BJ (cell line): Measurements from ENCODE around the gene PLPPR2. TPM values are rescaled to one million over a fixed set of nuclear protein-coding genes. Genes with fewer than 3 reads are reported as not detected.
"Not testable (repeated sequence)": the region's sequence is repeated elsewhere in the genome, so short reads cannot be mapped to it uniquely, and the experiment has no call there.

ENCODE experiments used
- CTCF ChIA-PET: fragments of 350-600 bp; formaldehyde crosslinking; extraction: SDS; loops from one replicate; lab custom pipeline; 2021; ENCODE audit warnings: antibody characterized with exemption, inconsistent platforms; lab: Yijun Ruan, JAX
- POLR2A ChIA-PET: fragments of 300-600 bp; sonication (Branson Sonifier 250); formaldehyde crosslinking; extraction: SDS; loops from one replicate; lab custom pipeline; 2021; ENCODE audit warnings: antibody characterized with exemption; lab: Charles Lee
- DNase-seq: peaks from one replicate; pipeline ENCODE4 v3.0.0-alpha.2; 2011; ENCODE audit warnings: low read depth
- H3K27me3 ChIP-seq: 2 replicates; pipeline ENCODE4 v1.6.0; 2011; ENCODE audit warnings: low read length; ENCODE audit not compliant: control insufficient read depth, insufficient read depth
- H3K36me3 ChIP-seq: 2 replicates; pipeline ENCODE4 v1.5.1; 2011; ENCODE audit warnings: low read length; ENCODE audit not compliant: control insufficient read depth, insufficient read depth
- H3K4me3 ChIP-seq: 2 replicates; pipeline ENCODE4 v1.5.1; 2011; ENCODE audit warnings: low read depth, mild to moderate bottlenecking, control low read depth, low read length
- polyA minus RNA-seq: library from RNA; depleted of rRNA, polyadenylated mRNA; stranded (reverse); fragments of >200 nt; gene quantifications from 2 replicates; pipeline ENCODE4 v1.2.3, GENCODE V29; 2011; rRNA and poly(A)+ RNA removed
- polyA plus RNA-seq: library from polyadenylated mRNA; depleted of rRNA; stranded (reverse); fragments of >200 nt; gene quantifications from 2 replicates; pipeline ENCODE4 v1.2.3, GENCODE V29; 2011; rRNA removed
- TF ChIP-seq, protein P1 (sequence below): IDR thresholded peaks from 2 replicates; pipeline ENCODE4 v1.5.1; 2011; ENCODE audit warnings: low read depth, mild to moderate bottlenecking, control low read depth, inconsistent platforms, low read length, moderate library complexity; ENCODE audit not compliant: insufficient read depth

PLPPR2 gene
- polyA plus RNA-seq (19.2 and 30.5 TPM in 2 replicates), polyA minus RNA-seq (14.3 and 22.0 TPM in 2 replicates)

- H3K4me3 ChIP-seq, result peak within 1 kb of the TSS; percentile 62
- no peaks in the 10 kb centered on the region for H3K27me3 ChIP-seq
- TF ChIP-seq, protein P1, sequence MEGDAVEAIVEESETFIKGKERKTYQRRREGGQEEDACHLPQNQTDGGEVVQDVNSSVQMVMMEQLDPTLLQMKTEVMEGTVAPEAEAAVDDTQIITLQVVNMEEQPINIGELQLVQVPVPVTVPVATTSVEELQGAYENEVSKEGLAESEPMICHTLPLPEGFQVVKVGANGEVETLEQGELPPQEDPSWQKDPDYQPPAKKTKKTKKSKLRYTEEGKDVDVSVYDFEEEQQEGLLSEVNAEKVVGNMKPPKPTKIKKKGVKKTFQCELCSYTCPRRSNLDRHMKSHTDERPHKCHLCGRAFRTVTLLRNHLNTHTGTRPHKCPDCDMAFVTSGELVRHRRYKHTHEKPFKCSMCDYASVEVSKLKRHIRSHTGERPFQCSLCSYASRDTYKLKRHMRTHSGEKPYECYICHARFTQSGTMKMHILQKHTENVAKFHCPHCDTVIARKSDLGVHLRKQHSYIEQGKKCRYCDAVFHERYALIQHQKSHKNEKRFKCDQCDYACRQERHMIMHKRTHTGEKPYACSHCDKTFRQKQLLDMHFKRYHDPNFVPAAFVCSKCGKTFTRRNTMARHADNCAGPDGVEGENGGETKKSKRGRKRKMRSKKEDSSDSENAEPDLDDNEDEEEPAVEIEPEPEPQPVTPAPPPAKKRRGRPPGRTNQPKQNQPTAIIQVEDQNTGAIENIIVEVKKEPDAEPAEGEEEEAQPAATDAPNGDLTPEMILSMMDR, result no peak
- peaks cover 5% of the 10 kb centered on the region; the same call in 1 of the 2 replicates for H3K36me3 ChIP-seq
- ChIA-PET CTCF (no interaction called here), POLR2A (no interaction called here)
- peak; percentile 47 for DNase-seq
These were observed at the start of gene PLPPR2 for GRCh38 chr19:11355160-11356073. Gene PLPPR2, plus strand, starts transcription at chr19:11355432. Its CDS starts 2,242 bp downstream, at chr19:11357674.

GRCh38 chr19:11306337-11306736 is 48.9 kb upstream of the PLPPR2 start:
- ChIA-PET CTCF (interaction anchor here (0.9 to 1.2 kb wide), 2 partner anchors 9 to 16 kb away, joined by 3 to 4 read pairs; no protein-coding TSS in a partner anchor), POLR2A (no interaction called here)
- TF ChIP-seq, protein P1, result no peak
- Histone ChIP-seq H3K27me3 (peaks cover 4% of the 10 kb centered on the region; the same call in 1 of the 2 replicates), H3K4me3 (no peak overlapping the region), H3K36me3 (no peaks in the 10 kb centered on the region)
- DNase-seq, result no peak

GRCh38 chr19:11320278-11320995 is 34.8 kb upstream of the PLPPR2 start:
- H3K36me3 ChIP-seq, CTCF ChIA-PET, DNase-seq, POLR2A ChIA-PET, H3K4me3 ChIP-seq, H3K27me3 ChIP-seq: not testable (repeated sequence)

- POLR2A ChIA-PET, result no interaction called here
- TF ChIP-seq, protein P1, result no peak
- Histone ChIP-seq H3K36me3 (no peaks in the 10 kb centered on the region; the same call in 1 of the 2 replicates), H3K4me3 (no peak overlapping the region), H3K27me3 (no peaks in the 10 kb centered on the region)
- CTCF ChIA-PET, result interaction anchor here (0.6 to 1.2 kb wide), 4 partner anchors 15 to 239 kb away, joined by 3 to 4 read pairs (median 4); no protein-coding TSS in a partner anchor
- DNase-seq, result no peak
These were observed 33.8 kb upstream of the PLPPR2 start for GRCh38 chr19:11321191-11322126.
